T-helper 22 cell (primary cell): ENCODE data around the gene NEDD4.
"Not testable (repeated sequence)": the region's sequence is repeated elsewhere in the genome, so short reads cannot be mapped to it uniquely, and the experiment has no call there.

Source experiments
- DNase-seq: peaks from one replicate; pipeline ENCODE4 v3.0.0-alpha.2; 2020; ENCODE audit warnings: low read depth

NEDD4 gene

DNA sequence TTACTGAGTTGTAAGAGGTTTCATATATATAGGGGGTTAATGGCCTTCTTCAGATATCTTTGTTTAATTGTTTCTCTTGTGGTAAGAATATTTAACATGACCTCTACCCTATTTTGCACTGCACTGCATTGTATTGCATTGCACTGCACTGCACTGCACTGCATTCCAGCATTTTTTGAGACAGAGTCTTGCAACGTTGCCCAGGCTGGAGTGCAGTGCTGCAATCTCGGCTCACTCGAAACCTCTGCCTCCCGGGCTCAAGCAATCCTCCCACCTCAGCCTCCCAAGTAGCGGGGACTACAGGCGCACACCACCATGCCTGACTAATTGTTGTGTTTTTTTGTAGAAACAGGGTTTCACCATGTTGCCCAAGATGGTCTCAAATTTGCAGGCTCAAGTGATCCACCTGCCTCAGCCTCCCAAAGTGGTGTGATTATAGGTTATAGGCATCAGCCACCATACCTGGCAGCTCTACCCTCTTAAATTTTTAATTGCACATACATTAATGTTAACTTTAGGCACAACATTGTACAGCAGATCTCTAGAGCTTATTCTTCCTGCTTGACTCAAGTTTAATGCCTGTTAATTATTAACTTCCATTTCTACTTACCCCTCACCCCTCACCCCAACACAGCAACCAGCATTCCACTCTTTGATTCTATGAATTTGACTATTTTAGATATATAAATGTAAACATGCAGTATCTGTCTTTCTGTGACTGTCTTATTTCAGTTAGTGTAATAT lies 38.4 kb downstream of the NEDD4 start:
- DNase-seq, result no peak

DNA sequence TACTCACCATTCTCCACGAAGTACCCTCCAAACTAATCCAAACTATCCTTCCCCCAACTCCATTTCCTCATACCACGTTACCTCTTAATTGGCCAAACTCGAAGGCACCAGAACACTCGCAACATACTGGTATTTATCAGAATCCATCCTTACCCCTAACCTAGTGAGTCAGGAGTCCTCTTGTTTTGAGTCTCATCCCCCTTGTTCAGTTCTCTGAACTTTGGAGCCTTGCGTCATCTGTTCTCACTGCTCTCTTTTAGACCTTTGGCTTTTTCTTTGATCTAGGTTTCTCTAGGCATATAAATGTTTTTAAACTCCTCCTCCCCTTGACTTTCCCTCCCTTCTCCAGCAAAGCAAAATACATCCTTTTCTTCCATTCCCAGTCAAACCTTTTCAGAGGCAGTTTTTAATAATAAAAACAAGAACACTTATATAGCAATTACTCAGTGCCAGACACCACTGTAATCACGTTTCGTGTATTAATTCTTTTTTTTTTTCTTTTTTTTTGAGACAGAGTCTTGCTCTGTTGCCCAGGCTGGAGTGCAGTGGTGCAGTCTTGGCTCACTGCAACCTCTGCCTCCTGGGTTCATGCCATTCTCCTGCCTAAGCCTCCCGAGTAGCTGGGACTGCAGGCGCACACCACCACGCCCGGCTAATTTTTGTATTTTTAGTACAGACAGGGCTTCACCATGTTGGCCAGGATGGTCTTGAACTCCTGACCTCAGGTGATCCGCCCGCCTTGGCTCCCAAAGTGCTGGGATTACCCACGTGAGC lies 40.7 kb downstream of the NEDD4 start:
- not testable (repeated sequence) for DNase-seq

DNA sequence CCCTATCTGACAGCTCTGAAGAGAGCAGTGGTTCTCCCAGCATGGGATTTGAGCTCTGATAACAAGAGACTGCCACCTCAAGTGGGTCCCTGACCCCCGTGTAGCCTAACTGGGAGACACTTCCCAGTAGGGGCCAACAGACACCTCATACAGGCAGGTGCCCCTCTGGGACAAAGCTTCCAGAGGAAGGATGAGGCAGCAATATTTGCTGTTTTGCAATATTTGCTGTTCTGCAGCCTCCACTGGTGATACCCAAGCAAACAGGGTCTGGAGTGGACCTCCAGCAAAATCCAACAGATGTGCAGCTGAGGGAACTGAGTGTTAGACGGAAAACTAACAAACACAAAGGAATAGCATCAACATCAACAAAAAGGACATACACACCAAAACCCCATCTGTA lies 48.8 kb downstream of the NEDD4 start:
- DNase-seq, result not testable (repeated sequence)

DNA sequence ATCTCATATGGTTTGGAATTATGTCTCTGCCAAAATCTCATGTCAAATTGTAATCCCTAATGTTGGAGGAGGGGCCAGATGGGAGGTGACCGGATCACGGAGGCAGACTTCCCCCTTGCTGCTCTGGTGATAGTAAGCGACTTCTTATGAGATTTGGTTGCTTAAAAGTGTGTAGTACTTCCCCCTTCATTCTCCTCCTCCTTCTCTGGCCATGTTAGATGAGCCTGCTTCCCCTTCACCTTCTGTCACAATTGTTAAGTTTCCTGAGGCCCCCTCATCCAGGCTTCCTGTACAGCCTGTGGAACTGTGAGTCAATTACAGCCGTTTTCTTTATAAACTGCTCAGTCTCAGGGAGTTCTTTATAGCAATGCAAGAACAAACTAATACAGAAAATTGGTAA lies 51.1 kb downstream of the NEDD4 start:
- no peak for DNase-seq

DNA sequence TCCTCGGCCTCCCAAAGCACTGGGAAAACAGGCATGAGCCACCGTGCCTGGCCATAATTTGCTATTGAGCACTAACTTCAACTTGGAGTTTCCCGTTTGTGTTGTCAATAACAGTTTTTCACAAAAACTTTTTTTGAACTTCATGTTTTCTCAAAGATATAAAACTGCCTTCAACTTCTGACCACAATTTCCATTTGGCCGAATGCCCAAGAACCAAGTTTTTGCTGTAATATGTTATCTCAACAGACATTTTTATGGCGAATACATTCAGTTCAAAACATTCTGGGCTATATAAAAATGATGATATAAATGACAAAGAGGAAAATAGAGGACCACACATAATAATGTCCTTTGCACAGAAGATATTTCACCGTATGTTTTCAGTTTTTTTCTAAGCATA lies 56.4 kb downstream of the NEDD4 start:
- DNase-seq, result no peak

DNA sequence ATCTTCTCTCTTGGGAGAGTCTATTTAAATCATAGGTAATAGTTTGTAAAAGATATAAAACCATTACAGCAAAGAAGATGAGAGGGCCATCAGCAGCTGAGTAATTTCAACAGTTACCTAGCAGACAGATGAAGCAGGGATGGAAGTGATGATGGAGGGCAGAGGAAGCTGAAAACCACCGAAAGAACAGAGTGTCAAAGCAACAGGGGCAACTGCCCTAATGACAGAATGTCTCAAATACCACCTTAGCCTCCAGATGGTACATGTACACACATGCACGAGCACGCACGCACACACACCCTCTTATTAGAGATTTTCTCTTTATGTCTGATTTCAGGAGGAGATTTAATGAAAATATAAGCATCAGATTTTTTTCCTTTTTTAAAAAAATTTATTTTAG lies 64.5 kb downstream of the NEDD4 start:
- no peak for DNase-seq

DNA sequence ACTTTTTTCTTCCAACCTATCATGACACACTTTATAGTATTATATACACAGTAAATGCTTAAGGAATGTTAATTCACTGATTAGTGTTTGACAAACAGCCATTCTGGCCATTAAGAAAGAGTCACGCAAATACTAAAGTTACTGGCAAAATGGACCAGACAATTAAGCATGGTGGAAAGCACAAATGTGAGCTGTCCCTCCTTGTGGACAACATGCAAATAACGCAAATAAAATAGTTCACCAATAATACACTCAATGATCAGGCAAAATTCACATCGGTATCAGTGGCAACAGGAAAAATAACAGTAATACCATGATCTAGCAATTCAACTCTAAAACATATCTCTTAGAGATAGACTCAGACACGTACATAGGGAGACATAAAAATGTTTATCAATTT lies 71.7 kb downstream of the NEDD4 start:
- DNase-seq, result no peak

DNA sequence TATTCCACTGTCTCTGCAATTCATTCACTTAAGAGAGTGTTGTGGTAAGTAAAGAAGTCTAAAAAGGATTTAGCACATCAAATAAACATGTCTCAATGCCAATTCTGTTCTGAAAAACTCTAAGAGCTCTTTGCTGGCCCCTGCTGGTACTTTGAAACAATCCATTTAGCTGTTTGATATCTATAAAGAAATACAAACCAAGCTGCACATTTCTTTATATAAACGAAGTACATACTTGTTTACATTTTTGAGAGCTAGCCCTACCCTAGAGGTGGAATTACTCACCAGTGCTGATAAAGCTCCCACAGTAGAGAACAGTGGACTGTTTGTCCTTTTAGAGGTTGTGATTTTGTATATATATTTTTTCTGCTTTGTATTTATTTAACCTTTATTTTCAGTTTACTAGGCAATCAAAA lies 75.5 kb downstream of the NEDD4 start:
- no peak for DNase-seq

DNA sequence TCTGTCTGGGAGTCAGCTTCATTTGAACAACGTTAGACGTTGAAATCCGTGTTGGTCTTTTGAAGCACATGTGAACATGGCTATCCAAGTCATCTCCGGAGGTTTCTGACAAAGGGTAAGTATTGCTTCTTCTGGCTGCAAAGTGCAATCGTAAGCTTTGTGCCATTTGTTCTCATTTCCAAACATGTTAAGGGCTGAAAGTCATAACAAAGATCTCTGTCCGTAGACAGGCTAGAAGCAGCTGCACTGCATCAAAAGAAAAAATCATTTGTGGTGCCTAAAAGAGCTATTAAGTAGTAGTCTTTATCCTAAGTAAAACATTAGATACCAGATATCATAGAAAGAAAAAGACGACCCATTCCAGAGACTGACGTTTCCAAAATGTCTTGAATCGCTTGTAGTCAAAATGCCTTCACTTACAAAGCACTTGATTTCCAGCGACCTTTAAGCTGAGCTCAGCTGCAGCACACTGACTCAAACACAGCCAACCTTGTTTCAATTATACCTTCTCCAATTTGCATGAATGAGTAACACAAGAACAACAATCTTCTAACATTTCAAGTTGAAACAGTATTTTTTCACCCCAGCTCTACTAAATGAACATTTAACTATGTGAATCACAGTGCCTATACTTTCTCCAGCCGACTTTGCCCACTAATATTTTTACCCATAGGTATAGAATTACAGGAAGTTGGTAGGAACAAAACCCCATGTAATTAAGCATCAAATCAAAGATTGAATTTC lies 76.6 kb downstream of the NEDD4 start:
- DNase-seq, result no peak

DNA sequence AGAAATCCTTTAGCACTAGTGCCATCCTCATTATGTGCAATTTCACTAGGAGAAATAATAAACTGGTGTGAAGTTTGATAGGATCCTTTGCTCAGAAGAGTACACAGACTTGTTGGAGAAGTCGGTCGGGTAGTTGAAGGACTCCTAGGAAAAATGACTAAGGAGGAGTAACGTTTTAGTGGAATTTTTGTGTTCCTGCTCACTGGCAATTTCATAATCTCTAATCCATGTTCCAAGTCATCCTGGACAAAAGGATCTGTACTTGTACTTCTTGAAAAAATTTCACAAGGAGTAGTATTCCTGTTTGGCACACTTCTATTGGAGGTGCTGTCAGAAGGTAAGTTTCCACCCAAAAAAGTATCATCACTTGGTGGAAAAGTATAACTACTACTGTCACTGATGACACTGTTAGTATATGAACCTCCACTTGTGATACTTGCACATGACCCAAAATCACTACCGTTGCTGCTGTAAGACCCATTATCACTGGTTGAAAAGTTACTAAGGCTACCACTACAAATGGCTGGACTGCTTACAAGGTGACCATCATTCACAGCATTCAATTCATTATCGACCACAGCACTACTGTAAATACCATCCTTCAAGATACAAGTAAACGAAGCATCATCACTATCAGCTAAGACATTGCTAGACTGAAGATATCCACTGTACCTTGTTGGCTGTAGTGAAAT lies 77.4 kb downstream of the NEDD4 start:
- no peak for DNase-seq

DNA sequence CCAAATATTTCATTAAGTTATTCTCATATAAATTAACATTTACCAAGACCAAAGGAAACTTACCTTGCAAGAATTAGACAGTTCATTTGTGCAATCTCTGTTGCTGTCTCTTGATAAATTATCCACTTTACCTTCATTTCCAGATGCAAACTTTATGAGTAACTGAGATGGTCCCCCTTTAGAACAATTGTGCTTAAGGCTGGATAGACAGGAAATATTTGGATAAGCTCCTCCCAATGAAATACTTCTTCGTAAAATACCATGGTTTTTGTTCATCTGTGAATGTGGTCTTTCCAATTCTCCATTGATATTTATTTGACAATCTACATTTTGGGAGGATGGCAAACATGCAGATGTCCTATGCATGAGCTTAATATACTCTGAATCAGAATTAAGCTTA lies 78.2 kb downstream of the NEDD4 start:
- no peak for DNase-seq

DNA sequence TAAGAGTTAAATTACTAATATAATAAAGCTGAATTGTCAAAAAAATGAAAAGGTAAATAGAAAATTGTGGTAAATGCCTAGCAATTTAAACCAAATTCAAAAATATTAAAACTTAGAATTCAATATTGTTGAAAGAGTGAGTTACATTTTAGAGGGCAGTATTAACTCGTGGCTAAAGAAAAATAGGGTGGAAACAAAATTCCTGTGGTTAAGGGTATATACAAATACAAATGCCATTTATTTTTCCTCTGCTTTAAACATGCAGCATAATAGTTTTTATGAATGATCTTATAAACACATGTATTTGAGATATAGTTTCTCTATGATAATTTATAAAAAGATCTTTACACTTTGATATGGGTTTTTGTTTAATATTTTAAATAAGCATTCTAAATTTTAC lies 79.0 kb downstream of the NEDD4 start:
- no peak for DNase-seq

DNA sequence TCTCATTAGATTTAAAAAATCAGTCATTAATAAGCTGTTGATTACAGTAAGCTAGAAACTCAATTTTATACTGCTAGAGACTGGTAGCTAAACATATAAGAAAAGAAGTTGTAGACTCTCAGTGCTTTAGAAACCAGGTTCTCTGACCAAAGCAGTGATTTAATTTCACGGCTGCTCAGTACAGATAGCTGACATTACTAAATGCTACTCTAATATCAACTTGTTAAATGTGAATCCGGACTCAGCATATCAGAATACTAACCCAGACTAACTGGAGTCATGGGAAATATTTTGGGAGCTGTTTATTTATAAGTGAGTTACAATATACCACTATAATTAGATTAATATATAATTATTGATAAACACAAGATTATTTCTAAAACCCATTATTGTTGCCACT lies 80.4 kb downstream of the NEDD4 start:
- no peak for DNase-seq

DNA sequence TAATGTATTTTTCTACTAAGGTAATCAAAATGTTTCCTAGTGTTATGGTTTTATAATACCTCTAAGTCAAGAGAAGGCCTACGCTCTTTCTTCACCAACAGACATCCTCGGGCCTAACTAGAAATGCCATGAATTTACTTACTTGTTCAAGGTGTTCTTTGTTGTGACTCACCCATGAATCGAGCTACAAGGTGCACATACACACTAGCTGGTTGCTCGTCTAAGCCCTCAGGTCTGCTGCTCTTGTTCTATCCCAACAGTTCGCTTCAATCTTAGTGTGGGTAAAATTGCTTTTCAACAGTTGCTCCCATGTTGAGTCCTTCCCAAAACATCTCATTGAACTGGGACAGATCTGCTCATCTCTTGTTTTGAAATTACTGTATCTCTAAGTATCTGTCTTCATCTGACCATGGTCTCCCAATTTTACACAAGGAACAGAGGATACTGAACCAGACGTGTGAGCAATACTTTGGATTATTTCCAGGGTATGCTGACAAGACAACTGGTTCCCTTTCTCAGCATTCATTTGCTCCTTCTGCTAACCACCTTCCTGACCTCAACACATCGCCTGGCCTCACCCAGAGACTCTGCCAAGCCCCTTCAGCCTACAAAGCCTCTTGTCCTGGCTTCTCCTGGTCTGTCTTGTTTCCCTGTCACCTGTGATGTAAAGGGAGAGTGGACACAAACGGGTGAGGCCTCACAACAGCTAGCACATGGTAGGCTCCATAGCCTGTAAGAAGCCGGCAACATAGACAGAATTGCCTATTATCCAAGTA lies 84.2 kb downstream of the NEDD4 start:
- no peak for DNase-seq

DNA sequence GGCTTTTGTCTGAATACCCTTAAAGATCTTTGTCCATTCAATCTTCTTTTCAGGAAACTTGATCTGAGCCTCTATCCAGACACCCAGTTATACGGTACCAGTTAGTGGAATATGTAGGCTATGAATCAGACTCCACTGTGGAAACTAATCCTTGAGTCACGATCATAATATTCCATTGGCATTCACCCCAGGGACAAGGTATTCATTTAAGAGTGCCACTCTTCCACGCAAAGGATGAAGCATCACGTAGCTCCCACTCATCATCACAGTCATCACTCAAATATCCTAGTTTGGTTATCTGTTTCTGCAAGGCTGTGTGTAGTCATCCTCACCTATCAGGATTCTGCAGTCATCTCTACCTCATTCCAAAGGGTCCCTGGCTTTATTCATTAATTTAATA lies 85.6 kb downstream of the NEDD4 start:
- no peak for DNase-seq

DNA sequence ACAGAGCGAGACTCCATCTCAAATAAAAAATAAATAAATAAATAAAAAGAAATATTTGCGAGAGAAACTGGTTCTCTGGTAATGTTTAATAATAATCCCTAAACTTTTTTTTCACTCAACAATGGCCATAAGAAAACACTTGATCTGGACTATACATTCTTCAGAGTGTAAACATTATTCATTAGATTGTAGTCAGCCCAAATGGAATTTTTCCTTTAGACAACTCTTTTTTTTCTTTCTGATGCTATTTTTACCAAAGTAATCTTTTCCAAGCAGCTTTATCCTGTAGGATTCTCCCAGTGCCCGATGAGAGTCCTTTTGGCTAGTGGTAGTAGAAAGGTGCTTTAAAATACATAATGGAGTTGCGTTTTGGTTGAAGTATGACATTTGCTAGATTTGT lies 90.4 kb downstream of the NEDD4 start:
- DNase-seq, result no peak

DNA sequence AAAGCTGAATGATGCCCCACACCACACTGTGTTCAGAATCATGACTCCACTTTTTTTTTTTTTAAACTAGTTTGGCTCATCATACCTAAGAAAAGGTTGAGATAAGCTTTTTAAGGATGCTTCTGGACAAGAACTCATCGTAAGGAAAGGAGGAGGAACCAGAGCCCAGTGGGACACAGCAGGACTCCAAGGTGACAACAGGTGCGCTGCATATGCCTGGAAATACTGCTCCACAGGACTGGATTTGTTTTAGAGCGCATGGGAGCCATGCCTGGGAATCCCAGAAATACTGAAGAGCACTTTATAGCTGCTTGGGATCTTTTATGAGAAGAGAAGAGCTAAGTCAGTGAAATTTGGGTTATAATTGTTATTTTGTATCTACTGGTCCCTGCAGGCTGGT lies 93.4 kb downstream of the NEDD4 start:
- DNase-seq, result no peak

DNA sequence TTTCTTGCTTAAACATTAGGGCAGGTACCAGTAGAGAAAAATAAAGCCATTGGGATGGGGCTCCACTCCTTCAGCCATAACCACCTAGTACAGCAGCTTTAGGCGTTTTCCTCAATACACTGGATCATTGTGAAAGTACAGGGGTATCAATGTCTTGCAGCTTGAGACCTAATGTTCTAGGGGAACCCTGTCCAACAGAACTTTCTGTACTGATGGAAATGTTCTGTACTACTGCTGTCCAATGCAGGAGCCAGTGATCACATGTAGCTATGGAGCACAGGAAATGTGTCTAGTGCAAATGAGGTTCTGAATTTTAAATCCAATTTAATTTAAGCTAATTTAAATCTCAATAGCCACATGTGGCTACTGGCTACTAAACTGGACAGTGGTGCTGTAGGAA lies 93.9 kb downstream of the NEDD4 start:
- no peak for DNase-seq

DNA sequence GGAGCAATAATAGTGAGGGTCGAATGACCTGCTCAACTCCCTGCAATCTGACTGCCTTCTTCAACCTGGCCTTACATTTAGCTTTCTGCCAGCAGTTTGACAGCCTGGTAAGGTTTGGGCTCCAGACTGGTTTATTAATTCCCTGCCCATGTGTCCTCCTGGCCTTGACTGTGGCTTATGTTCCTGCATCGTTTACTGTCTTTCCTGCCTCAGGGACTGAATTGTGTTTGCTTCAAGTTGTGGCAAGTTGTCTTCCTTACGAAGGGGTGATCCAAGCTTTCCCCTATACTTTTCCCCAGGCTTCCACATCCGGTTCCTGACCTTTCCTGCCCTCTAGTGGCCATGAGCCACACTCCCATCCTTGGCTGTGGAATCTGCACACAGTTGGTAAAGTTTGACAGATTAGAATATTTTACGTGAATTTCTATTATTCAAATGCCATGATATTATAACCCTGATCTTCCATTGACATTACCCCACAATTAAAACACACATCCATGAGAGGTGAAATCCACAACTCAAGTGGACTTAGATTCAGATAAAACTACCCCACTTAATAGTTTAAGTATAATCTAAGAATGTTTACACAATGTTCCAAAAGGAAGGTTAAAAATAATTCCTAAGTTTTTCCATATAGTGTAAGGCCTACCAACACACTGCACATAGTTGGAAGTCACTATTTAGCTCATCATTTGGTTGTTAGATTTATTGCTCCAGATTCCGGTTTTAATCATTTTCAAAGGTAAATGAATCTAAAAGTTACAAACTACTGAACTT lies 95.7 kb downstream of the NEDD4 start:
- DNase-seq, result no peak

DNA sequence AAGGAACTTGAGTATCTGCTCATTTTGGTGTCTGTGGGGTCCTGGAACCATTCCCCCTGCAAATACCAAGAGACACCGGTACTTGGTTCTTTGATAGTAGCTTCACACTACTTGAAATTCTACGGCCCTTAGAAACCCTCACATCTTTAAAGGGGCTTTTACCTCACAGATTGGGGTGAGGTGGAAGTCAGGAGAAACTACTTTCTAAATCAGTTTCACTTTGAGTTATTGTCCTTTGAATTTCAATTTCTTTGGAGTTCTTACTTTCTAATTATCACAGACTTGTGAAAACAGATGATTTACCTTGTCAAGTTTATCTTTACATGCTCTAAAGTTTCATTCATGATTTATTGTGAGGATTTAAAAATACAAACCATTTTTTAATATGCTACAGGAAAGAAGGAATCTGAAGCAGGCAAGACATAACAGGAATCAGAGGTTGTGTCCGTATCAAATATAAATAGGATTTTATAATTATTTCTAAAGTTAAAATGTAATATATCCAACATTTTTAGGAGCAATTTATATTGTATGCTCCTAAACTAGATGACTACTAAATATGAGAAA lies 98.9 kb downstream of the NEDD4 start:
- DNase-seq, result no peak

DNA sequence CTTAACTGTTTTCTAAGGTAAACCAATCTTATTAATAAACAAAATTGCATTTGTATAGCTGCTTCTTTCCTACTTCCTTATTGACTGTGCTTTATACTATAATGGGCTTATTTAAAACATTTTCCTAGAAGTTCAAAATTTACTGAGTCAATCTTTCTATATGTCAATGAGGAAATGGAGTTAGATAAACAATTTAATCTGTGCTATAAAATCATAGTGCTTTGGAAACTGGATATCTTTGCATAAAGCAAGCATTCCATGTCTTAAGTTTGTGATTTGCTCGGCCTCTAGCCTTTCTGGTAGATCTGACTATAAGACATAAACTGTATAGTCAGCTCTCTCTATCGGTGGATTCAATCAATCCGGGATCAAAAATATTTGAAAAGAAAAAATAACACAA lies 99.6 kb downstream of the NEDD4 start:
- no peak for DNase-seq
